NCI-H2196 (cell line): Measurements from ENCODE around the gene PPIL6.

ENCODE experiments used
- DNase-seq: peaks from one replicate; lab custom pipeline; 2025; ENCODE audit not compliant: unreplicated experiment; lab: John Stamatoyannopoulos, UW

Gene PPIL6

DNA sequence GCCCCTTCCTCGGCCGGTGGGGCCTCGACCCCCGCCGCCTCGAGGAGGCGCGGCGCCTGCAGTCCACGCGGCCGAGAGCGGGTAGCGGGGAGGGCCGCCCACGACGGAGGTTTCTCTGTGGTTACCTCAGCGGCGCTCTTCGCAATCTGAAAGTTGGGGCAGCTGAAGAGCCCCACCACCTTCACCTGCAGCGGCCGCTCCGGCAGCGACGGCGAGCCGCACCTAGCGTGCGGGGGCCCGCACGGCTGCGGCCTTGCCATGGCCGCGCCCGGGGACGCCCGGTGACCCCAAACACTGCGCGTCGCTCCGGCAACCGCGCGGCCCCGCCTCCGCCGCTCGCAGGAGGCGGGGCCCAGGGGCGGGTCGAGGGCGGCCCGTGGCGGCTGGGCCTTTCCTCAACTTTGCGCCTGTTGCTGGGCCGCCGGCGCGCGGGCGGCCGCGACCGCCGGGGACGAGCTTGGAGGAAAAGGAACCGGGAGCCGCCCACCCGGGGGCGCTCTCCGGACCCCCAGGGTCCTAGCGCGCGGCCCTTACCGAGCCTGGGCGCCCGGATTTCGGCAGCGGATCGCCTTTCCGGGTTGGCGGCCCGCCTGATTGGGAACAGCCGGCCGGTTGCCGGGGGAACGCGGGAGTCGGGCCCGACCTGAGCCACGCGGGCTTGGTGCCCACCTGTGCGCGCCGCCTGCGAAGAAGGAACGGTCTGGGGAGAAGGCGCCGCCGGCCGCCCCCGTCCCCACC is at the start of gene PPIL6, which contains the start of gene SMPD2:
Gene PPIL6 (minus strand): TSS at position 298 of the 738 bp plus-strand sequence. CDS start 38 bp downstream, at position 260.
Gene SMPD2 (plus strand): TSS at position 394 of the 738 bp plus-strand sequence. CDS start 398 bp downstream, outside the sequence.
- DNase-seq, result peak; percentile 93

DNA sequence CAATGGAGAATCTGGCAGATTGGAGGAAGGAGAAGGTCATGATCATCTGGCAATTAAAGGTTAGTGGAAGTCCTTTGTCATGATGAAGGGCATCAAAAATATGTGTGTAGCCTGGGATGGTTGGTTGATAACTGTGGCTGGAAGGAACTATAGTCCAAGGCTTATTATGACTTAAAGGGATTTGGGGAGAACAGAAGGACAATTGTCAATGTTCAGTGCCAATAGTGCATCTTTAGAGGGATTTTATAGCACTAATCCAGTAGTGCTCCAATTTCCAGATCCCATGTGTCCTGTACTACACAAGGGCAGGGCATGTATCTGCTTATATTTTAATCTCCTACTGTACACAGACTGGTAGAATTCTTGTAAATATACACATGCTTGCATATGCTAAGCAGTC is 47.6 kb upstream of the PPIL6 start:
- no peak for DNase-seq

- DNase-seq, result no peak
These were observed 45.6 kb upstream of the PPIL6 start for GRCh38 chr6:109486068-109486467.

DNA sequence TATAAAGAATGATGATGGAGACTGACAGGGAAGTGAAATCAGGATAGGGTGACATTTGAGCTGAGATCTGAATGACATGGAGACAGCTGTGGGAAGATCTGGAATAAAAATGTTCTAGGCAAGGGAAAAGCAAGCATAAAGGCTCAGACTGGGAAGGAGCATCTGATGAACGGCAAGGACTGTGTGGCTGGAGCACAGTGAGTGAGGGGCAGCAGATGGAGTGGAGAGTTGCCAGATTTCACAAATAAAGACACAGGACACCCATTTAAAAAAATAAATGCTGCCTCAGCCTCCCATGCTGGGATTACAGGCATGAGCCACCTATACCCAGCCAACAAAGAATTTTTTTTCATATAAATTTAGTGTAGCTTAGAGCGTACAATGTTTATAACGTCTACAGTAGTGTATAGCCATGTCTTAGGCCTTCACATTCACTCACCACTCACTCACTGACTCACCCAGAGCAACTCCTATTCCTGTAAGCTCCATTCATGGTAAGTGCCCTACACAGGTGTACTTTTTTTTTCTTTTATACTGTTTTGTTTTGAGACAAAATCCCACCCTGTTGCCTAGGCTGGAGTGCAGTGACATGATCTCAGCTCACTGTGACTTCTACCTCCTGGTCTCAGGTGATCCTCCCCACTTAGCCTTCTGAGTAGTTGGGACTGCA is 45.0 kb upstream of the PPIL6 start:
- no peak for DNase-seq

GRCh38 chr6:109484122-109484521 is 43.7 kb upstream of the PPIL6 start:
- DNase-seq, result no peak

GRCh38 chr6:109483735-109484057 is 43.3 kb upstream of the PPIL6 start:
- no peak for DNase-seq

DNA sequence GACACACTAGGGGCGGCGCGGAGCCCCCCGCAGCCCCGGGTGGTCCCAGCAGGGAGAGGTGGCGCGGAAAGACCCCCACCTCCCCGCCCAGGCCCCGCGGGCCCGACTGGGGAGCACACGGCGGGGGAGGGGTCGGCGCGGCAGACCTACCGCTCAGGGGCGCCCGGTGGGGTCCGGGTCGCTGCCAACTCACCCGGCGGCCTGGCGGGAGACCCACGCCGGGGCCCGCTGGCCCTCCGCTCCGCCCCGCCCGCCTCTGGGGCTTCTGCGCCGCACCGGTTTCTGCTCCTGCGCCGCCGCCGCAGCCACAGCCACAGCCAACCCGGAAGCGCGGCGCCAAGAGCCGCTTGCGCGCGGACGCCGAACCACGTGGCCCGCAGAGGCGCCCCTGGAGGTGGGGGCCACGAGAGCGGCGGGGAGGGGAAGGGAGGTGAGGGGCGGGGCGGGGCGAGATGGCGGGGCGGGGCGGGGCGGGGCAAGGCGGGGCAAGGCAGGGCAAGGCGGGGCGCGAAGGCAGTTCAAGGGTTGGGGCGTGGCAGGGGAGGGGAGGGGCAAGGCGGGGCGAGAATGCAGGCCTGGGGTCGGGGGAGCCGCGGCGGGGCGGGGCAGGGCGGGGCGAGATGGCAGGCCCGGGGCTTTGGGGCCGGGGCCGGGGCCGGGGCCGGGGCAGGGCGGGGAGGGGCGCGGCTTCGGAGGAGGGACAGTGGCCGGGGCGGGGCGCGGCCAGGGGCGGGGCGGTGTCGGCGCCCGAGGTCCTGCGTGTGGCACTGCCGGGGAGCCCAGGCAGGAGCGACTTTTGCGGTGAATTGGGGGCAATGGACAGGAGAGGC is 42.7 kb upstream of the PPIL6 start, which contains the start of gene ZBTB24:
Gene ZBTB24 (minus strand): TSS at position 315 of the 830 bp plus-strand sequence. CDS start 1,193 bp downstream, outside the sequence.
- DNase-seq, result peak; percentile 91

DNA sequence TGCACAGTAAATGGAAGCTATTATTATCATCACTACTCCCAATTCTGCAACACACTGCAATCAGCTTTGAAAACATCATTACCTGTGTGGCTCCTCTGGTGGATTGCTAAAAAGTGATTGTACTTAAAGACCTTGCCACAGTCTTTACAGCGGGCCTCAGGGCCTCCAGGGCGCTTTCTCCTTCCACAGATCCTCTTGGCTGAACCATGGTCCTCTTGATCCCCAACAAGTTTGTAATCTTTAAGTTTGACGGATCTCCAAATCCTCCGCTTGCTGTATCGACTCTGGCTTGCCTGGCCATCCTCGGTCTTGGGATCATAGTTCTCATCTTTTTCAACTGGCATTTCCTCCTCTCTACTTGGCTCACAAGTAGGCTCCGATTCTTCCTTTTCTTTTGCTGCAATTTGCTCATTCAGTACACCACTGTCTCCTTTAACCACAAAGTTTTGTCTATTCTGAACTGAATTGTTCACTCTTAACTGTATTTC is 40.6 kb upstream of the PPIL6 start:
- no peak for DNase-seq

DNA sequence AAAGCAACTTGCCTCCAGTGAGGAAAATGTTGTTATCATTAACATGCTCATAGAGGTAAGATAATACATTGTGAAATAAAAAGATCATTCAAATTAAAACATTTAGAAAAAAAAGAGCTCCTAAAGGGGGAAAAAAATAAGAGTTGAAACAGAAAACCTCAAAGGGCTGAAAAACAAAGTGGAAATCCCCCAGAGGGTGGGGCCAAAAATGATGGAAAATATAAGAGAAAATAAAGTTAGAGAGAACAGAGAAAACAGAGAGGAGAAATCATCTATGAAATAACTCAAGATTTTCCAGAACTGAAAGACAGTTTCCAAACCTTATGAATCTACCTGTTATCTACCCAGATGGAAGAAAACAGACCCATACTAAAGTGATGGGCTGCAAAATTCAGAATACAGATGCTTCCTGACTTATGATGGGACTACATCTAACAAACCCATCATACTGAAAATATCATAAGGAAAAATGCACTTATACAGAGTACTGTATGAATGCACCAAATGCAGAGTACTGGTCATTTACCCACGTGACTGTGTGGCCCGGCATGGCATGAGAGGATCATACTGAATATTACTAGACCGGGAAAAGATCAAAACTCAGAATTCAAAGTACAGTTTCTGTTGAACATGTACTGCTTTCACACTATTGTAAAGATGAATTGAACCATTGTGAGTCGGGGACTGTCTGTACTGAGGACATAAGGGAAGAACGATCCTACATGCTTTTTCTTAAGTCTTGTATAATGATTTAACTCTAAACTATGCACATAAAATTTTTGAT is 38.6 kb upstream of the PPIL6 start:
- DNase-seq, result no peak

DNA sequence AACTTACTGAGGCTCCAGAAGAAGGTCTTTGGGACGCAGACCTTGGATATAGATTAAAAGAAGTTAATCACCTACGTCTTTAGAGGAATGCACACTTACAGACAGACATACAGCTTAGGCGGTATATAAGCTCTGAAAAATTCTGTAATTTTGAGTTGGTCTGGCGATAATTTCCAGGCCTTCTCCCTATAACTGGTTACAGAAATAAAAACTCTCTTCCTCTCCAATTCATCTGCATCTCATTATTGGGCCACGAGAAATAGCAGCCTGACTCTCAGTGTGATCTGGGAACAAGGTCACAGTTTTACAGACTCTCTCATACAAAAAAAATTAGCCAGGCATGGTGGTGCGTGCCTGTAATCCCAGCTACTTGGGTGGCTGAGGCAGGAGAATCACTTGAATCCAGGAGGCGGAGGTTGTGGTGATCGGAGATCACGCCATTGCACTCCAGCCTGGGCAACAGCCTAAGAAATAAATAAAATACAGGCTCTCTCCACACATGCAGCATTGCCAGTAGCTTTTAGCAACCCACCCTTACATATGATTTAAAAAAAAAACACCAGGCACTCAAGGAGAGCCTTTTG is 37.9 kb upstream of the PPIL6 start:
- no peak for DNase-seq

DNA sequence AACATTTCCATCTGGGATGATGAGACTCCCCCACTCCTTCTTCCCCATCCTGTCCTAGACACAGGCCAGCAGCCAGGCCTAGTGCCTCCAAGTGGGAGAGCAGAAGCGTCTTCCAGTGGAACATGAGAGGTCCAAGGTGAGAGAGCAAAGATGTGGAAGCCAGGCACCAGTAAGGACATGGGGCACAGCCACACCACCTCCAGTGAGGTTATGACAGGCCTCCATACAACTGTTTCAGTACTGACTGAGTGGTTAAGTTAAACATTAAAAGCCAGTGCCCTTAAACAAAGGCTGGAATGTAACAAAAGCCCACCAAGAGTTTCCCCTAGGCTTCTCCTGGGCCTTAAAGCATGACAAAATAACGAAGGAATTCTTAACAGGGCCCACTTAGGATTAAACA is 37.3 kb upstream of the PPIL6 start:
- DNase-seq, result no peak

GRCh38 chr6:109477184-109477583 is 36.8 kb upstream of the PPIL6 start:
- DNase-seq, result no peak

DNA sequence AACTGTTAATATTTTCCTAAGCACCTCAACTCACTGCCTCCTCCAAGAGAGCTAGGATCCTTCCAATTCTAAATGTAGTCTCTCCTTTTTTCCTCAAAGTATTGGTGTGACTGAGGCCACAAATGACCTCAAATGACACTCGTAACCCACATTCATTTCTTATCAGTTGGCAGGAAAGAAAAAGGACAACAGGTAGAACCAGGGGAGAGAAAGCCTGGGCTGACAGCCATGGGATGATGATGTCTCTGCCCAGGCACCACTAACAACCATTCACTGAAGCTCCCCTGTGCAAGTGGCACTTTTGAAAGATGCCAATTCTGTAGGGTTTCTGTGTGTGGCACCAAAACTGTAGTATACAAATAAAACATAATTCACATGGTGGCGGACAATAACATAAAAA is 35.2 kb upstream of the PPIL6 start:
- no peak for DNase-seq

- no peak for DNase-seq
These were observed 34.6 kb upstream of the PPIL6 start for GRCh38 chr6:109474995-109475394.

DNA sequence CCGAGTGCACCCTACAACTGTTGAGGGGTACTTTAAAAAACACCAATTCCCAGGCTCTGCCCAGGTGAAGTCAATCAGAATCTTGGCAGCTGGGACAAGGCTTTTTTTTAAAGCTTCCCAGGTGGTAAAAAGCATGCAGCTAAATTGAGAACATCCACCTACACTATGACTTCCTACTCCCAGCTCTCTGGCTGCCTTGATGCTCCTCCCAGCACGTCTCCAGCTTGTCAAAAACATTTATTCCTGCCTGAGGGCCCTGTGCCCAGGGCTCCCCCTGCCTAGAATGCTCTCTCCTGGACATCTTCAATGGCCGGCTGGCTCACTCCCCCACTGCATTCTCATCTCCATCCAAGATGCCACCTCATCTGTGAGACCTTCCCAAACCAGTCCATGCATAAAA is 32.7 kb upstream of the PPIL6 start:
- DNase-seq, result no peak

GRCh38 chr6:109472132-109472995 is 31.9 kb upstream of the PPIL6 start:
- no peak for DNase-seq

DNA sequence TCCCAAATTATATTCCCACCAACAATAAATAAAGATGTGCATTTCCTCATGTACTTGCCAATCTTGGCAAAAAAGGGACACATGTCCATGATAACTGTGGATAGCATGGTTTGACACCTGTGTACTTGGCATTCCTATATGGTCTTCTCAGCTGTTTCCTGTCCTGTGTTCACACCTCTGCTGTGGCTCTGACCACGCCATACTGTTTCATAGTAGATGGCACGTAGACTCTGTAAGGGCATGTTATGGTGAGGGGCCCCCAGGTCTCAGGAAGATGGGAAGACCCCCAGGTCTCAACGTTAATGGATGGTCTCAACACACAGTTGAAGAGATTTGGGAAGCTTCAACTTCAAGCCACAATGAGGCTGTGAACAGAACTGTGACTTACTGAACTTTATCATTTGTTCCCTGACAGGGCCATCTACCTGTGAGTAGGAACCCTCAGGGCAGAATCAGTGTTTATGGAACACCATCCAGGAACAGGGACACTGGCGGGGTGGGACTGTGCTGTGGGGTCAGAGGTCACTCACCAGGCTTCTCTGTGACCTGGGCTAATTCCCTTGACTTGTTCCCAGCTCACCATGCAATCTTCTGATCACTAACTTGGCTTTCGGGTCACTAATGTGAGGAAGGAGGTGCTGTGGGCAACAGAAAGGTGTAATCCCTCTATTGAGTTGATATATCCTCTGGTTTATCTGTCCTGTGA is 30.8 kb upstream of the PPIL6 start:
- no peak for DNase-seq

DNA sequence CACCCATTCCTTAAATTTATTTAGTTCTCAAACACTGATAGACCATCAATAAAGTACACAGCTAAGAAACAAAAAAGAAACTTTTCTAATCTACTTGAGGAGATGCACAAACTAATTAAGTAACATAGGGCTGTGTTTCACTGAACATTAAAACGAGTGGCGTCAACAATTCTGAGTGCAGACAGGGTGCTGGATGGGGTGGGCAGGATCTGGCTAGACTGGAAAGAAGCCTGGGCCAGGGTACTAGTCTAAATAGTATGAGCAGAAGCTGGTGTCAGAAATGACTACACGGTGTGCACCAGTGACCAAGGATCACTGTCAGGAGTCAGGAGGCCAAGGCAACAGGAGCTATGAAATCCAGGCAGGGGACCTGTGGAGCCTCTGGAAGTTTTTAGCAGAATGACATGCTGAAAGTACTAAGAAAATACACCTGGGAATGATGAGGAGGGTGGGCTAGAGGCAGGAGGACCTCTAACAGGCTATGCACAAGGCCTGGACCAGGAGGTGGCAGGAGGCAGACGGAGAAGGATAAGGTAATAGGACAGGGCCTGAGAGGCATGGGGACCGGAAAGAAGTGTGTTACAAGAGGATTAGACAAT is 29.3 kb upstream of the PPIL6 start:
- DNase-seq, result no peak
